Myometrial cell (primary cell): ENCODE data around the gene PSMB7. TPM values are rescaled to one million over a fixed set of nuclear protein-coding genes. Genes with fewer than 3 reads are reported as not detected.

ENCODE experiments used
- total RNA-seq: library from RNA; depleted of rRNA; stranded (reverse); fragments of >200 nt; gene quantifications from 2 replicates; pipeline ENCODE4 v1.2.3, GENCODE V29; 2015

The PSMB7 gene
- total RNA-seq: 341 and 379 TPM in 2 replicates

GRCh38 chr9:124415102-124415851, at the start of gene PSMB7:
PSMB7 (minus strand) TSS chr9:124415442; CDS start chr9:124415425, 17 bp downstream.

DNA sequence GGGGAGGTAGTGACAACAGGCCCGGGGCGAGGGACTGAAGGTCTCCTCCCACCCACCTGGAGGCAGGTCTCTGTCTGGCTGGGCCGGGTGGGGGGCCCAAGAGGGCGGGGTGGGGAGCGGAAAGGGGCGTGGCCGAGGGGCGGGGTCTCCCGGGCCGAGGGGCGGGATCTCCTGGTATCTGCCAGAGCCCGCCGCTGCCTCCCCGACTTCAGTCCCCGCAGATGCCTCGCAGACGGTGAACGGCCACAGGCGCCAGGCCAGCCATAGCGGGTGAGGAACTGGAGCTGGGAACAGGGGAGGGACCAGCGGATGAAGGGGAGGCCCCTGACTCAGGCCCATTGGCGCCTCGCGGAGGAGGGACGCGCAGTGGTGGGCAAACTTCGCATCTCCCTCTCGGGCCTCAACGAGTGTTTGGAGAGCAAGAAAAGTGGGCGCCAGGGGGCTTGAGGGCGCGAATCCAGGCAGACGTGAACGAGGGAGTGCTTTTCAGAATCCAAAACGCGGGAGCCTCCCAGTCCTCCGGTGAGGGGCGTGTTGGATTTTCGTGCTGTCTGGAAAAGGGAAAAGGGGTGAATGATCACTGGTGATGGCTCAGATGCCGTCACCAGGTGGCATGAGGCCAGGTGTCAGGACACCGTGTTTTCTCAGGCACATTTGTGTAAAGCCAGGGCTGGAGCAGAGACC, 35.1 kb upstream of the PSMB7 start, which contains the start of gene ADGRD2:
Gene ADGRD2 (plus strand): TSS at position 211 of the 684 bp plus-strand sequence. CDS start 1,216 bp downstream, outside the sequence.

Other genes starting within 250 kb of the PSMB7 start
- 23.4 and 34.9 TPM in 2 replicates for gene NEK6, start 157.5 kb downstream of the PSMB7 start, total RNA-seq
- not detected in 2 replicates for gene ADGRD2, start 35.0 kb upstream of the PSMB7 start, total RNA-seq
- not detected in 2 replicates for gene NR5A1, start 92.0 kb upstream of the PSMB7 start, total RNA-seq